GM10266 (cell line): ENCODE results near the gene SEC22A.

ENCODE experiments used
- DNase-seq: peaks from one replicate; pipeline ENCODE4 v3.0.0; 2012; ENCODE audit errors: extremely low spot score
- TF ChIP-seq, protein P1 (sequence below): IDR thresholded peaks from 2 replicates; pipeline ENCODE4 v1.5.1; 2012; ENCODE audit warnings: mild to moderate bottlenecking, low read depth; ENCODE audit not compliant: control insufficient read depth, insufficient read depth; ENCODE audit errors: missing control alignments

SEC22A gene

DNA sequence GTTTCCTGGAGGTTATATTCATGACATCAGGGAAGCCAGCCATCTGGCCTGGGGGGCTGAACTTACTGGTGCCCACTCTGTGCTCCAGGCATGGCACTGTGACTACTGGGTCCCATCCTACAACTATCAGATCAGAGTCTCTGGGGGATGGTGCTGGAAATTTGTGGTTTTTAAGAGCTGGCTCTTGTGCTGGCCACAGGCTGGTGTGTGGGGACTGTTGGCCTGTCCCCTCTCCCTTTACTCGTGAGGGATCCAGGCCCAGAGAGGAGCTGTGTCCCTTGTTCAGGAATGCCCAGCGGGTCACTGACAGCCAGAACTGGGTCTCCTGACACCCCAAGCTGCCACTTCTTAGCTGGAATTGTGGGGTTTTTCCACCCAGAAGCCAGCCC is 44.5 kb upstream of the SEC22A start:
- TF ChIP-seq, protein P1, sequence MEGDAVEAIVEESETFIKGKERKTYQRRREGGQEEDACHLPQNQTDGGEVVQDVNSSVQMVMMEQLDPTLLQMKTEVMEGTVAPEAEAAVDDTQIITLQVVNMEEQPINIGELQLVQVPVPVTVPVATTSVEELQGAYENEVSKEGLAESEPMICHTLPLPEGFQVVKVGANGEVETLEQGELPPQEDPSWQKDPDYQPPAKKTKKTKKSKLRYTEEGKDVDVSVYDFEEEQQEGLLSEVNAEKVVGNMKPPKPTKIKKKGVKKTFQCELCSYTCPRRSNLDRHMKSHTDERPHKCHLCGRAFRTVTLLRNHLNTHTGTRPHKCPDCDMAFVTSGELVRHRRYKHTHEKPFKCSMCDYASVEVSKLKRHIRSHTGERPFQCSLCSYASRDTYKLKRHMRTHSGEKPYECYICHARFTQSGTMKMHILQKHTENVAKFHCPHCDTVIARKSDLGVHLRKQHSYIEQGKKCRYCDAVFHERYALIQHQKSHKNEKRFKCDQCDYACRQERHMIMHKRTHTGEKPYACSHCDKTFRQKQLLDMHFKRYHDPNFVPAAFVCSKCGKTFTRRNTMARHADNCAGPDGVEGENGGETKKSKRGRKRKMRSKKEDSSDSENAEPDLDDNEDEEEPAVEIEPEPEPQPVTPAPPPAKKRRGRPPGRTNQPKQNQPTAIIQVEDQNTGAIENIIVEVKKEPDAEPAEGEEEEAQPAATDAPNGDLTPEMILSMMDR: no peak

DNA sequence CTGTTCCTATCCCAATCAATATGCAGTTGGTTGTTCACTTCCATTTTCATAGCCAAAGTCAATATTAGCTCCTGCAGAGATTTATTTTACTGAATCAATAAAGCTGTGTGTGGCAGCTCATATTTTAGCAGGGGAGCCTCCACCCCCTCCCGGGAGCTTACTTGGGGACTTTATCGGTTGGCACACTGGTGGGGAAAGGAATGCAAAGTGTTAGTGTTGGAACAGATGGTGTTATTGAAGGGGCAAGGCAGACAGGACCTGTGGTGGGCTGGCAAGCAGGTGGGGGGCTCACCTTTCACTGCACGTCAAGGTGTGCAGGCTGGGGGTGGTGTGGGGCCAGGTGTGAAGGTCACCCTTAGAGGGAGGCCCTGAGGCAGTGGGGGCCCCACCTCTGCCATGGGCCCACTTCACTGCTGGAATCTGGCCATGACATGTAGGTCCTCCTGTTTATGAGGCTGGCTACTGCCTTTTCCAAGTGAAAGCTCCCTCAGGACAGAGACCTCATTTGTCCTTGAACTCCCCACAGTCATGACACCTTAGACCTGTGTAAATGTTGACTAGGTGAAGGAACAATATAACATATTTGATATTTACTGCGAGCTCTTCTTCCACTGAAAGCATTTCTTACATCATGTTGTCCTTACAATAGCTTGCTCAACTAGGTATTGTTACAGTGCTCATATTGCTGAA is 44.0 kb upstream of the SEC22A start:
- TF ChIP-seq, protein P1: no peak
- DNase-seq: no peak

More for the DNA sequence above, 44.5 kb upstream of the SEC22A start:
- no peak for DNase-seq

DNA sequence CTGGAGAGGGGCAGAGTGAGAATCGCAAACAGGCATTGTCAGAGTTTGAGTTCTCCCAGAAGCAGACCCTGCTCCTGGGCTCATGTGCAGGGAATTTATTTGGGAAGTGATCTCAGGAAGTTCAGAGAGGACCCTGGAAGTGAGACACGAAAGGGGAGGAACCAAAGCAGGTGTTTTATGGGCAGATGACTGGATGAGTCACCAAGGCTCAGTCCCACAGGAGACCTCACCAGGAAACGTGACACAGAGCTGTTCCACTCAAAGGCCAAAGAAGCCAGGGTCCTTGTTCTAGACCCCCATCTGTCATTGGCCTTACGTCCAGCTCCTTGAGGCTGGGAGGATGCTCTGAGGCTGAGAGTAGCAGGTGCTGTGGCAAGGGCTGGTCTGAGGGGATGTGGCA is 43.4 kb upstream of the SEC22A start:
- DNase-seq: no peak
- TF ChIP-seq, protein P1: no peak

DNA sequence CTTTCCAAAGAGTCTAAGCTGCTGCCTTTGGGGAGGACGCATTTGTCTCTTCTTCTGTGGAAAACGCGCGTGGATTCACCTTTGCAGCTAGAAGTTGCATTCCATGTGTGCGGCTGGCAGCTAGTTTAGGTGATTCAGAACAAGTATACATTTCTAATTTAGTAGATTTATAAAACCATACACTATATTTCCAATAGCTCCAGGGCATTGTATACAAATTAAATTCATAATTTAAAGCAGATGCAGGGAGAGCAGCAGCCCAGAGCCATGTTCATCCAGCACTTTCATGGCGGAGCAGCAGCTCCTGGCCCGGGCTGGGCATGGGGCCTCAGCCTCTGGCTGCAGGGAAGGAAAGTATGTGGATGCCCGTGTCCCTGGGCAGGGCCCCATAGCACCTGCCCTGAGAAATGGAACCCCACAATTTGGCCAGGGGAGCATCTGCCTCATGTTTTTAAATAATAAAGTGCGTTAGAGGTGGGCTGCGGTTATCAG is 42.8 kb upstream of the SEC22A start:
- TF ChIP-seq, protein P1: no peak
- no peak for DNase-seq

DNA sequence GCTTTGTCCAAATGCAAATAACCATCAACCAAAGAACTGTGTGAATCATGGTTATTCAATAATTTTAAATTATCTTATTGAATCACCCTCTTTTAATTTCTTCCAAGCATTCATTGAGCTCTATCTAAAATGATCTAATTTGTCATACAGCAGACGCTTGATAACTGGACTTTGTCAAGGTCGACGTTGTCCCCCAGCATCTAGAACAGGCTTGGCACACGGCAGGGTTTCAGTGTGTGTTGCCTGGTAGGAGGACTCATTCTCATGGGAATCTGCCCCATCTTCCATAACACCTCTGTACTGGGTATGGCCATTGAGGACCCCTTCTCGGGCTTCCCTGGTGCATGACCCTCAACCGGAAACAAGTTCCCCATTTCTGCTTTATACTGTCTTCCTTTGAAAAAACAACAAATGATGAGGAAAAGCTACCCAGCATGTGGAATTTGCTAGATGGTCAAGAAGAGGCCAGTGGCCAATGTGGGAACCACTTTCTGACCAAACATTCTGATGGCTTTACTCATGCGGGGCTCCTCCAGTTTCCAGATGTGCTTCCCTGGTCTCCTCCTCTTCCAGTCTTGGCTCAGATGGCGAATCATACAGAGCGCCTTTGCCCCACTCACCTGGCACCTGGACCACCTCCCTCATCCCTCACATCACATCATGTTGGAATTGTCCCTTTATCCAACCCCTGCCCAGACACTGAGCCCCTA is 41.7 kb upstream of the SEC22A start:
- TF ChIP-seq, protein P1: no peak
- no peak for DNase-seq

DNA sequence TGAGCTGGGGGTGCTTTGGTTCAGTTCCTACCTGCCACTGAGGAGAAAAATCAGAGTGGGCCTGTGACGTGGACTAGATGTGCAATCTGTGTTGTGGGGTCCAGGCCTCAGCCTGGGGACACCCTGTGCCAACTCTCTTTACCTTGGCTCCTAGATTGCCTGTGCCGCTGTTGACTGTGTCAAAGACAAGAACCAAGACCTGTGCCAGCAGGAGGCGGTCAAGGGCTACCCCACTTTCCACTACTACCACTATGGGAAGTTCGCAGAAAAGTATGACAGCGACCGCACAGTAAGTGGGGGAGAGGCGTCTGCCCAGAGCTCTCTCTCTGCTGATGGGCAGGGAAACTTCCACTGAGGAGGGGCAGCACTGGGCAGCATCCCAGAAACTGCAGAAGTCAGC is 40.6 kb upstream of the SEC22A start:
- no peak for DNase-seq
- TF ChIP-seq, protein P1: no peak

DNA sequence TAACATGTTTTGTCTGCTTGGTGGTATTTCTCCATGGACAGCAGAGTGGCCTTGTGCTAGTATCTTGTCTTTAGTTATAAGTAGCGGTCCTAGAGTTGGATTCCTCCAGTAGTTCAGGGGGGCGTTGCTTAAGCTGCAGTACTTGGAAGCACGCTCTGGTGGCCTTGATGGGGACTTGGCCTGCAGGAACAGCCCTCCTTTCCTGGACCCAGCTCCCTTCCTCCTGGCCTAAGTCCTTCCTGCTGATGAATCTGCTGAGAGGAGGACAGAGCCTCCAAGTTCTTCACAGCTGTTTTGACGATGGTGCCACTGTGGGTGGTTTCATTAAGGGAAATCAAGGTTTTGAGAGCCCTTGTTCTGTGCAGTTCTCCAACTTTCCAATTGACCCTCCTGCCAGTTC is 38.6 kb upstream of the SEC22A start:
- TF ChIP-seq, protein P1: no peak
- DNase-seq: no peak
